HEK293 (cell line): Measurements from ENCODE around the gene CTBP2.
A peak's percentile ranks its signal among the peaks of the same experiment; 100 is the strongest.

Source experiments
- CTCF ChIA-PET: fragments of 350-600 bp; formaldehyde crosslinking; extraction: SDS; loops from one replicate; lab custom pipeline; 2021; ENCODE audit warnings: antibody characterized with exemption; lab: Yijun Ruan, JAX
- POLR2A ChIA-PET: fragments of 300-600 bp; formaldehyde crosslinking; extraction: SDS; loops from one replicate; lab custom pipeline; 2020; ENCODE audit warnings: antibody characterized with exemption, inconsistent platforms; lab: Yijun Ruan, JAX
- H3K27ac ChIP-seq: fragments of 200-500 bp; sonication (Bioruptor generic); 2 replicates; pipeline ENCODE4 v1.5.1; 2014; ENCODE audit warnings: low read depth, low read length, control low read depth, inconsistent platforms; ENCODE audit errors: extremely low read depth
- H3K36me3 ChIP-seq, 2 experiments: fragments of 200-500 bp in 1 of 2; sonication (Bioruptor generic) in 1 of 2; 1 replicate in 1 of 2; 2 replicates in 1 of 2; pipeline ENCODE4 v1.5.1; 2014 to 2017; ENCODE audit warnings: inconsistent platforms in 2 of 2, low read length in 2 of 2; ENCODE audit not compliant: control insufficient read depth in 2 of 2, insufficient read depth in 1 of 2
- H3K4me1 ChIP-seq: fragments of 200-500 bp; sonication (Bioruptor generic); 2 replicates; pipeline ENCODE4 v1.5.1; 2014; ENCODE audit warnings: mild to moderate bottlenecking, low read length, inconsistent platforms; ENCODE audit not compliant: control insufficient read depth, insufficient read depth
- H3K4me3 ChIP-seq: 2 replicates; pipeline ENCODE4 v1.5.1; 2011; ENCODE audit warnings: low read depth, mild to moderate bottlenecking, control low read depth, low read length, moderate library complexity
- H3K9me3 ChIP-seq: fragments of 200-500 bp; sonication (Bioruptor generic); 2 replicates; pipeline ENCODE4 v1.5.1; 2014; ENCODE audit warnings: low read depth, low read length, inconsistent platforms; ENCODE audit not compliant: control insufficient read depth, insufficient read depth
- BCL6B ChIP-seq: fragments of 450-650 bp; formaldehyde crosslinking; IDR thresholded peaks from 2 replicates; pipeline ENCODE4 v1.5.1; 2017; ENCODE audit warnings: missing biosample characterization, missing genetic modification characterization
- TCF7L2 ChIP-seq: IDR thresholded peaks from 2 replicates; pipeline ENCODE4 v1.6.1; 2011; ENCODE audit warnings: low read depth, mild to moderate bottlenecking, inconsistent platforms, low read length, moderate library complexity, borderline replicate concordance
- ZBTB11 ChIP-seq: fragments of 450-650 bp; formaldehyde crosslinking; conservative IDR thresholded peaks from 2 replicates; pipeline ENCODE4 v1.5.1; 2016; ENCODE audit warnings: low read depth, missing biosample characterization, missing genetic modification characterization
- ZFP41 ChIP-seq: fragments of 450-650 bp; formaldehyde crosslinking; IDR thresholded peaks from 2 replicates; pipeline ENCODE4 v1.5.1; 2016; ENCODE audit warnings: missing biosample characterization, missing genetic modification characterization, borderline replicate concordance
- ZNF133 ChIP-seq: fragments of 450-650 bp; formaldehyde crosslinking; IDR thresholded peaks from 2 replicates; pipeline ENCODE4 v1.5.1; 2016; ENCODE audit warnings: missing biosample characterization, missing genetic modification characterization
- ZNF138 ChIP-seq: fragments of 450-650 bp; formaldehyde crosslinking; IDR thresholded peaks from 2 replicates; pipeline ENCODE4 v1.5.1; 2016; ENCODE audit warnings: missing biosample characterization, missing genetic modification characterization, borderline replicate concordance
- ZNF175 ChIP-seq: fragments of 450-650 bp; formaldehyde crosslinking; IDR thresholded peaks from 2 replicates; pipeline ENCODE4 v1.5.1; 2016; ENCODE audit warnings: missing biosample characterization, missing genetic modification characterization
- ZNF184 ChIP-seq: fragments of 450-650 bp; IDR thresholded peaks from 2 replicates; pipeline ENCODE4 v1.5.1; 2018; ENCODE audit warnings: missing biosample characterization, mild to moderate bottlenecking, missing genetic modification characterization
- ZNF341 ChIP-seq: fragments of 450-650 bp; formaldehyde crosslinking; IDR thresholded peaks from 2 replicates; pipeline ENCODE4; 2016; ENCODE audit warnings: low read depth, missing biosample characterization, missing genetic modification characterization
- ZNF433 ChIP-seq: fragments of 450-650 bp; formaldehyde crosslinking; IDR thresholded peaks from 2 replicates; pipeline ENCODE4 v1.5.1; 2016; ENCODE audit warnings: missing biosample characterization, missing genetic modification characterization, low read depth
- ZNF48 ChIP-seq: fragments of 450-650 bp; formaldehyde crosslinking; IDR thresholded peaks from 2 replicates; pipeline ENCODE4 v1.5.1; 2016; ENCODE audit warnings: missing biosample characterization, missing genetic modification characterization
- ZNF514 ChIP-seq: fragments of 450-650 bp; formaldehyde crosslinking; IDR thresholded peaks from 2 replicates; pipeline ENCODE4 v1.5.1; 2016; ENCODE audit warnings: missing biosample characterization, missing genetic modification characterization
- ZNF571 ChIP-seq: fragments of 450-650 bp; formaldehyde crosslinking; IDR thresholded peaks from 2 replicates; pipeline ENCODE4 v1.5.0; 2017; ENCODE audit warnings: missing biosample characterization, missing genetic modification characterization
- ZNF596 ChIP-seq: fragments of 450-650 bp; IDR thresholded peaks from 2 replicates; pipeline ENCODE4 v1.5.0; 2018; ENCODE audit warnings: missing biosample characterization, mild to moderate bottlenecking, missing genetic modification characterization, moderate library complexity
- ZNF621 ChIP-seq: fragments of 450-650 bp; formaldehyde crosslinking; IDR thresholded peaks from 2 replicates; pipeline ENCODE4 v1.5.1; 2017; ENCODE audit warnings: missing biosample characterization, missing genetic modification characterization
- ZNF677 ChIP-seq: fragments of 450-650 bp; IDR thresholded peaks from 2 replicates; pipeline ENCODE4 v1.5.0; 2018; ENCODE audit warnings: missing biosample characterization, mild to moderate bottlenecking, missing genetic modification characterization, moderate library complexity
- ZNF707 ChIP-seq: fragments of 450-650 bp; formaldehyde crosslinking; IDR thresholded peaks from 2 replicates; pipeline ENCODE4 v1.5.1; 2016; ENCODE audit warnings: missing biosample characterization, missing genetic modification characterization
- ZNF776 ChIP-seq: fragments of 450-650 bp; formaldehyde crosslinking; IDR thresholded peaks from 2 replicates; pipeline ENCODE4 v1.5.0; 2017; ENCODE audit warnings: missing biosample characterization, missing genetic modification characterization, borderline replicate concordance
- ZNF792 ChIP-seq: fragments of 450-650 bp; formaldehyde crosslinking; IDR thresholded peaks from 2 replicates; pipeline ENCODE4 v1.5.1; 2016; ENCODE audit warnings: missing biosample characterization, missing genetic modification characterization
- TF ChIP-seq, protein P1 (sequence below): fragments of 450-650 bp; IDR thresholded peaks from 2 replicates; pipeline ENCODE4 v1.5.1; 2018; ENCODE audit warnings: missing biosample characterization, missing genetic modification characterization
- TF ChIP-seq, protein P2 (sequence below): fragments of 450-650 bp; formaldehyde crosslinking; IDR thresholded peaks from 2 replicates; pipeline ENCODE4 v1.5.1; 2016; ENCODE audit warnings: missing biosample characterization, missing genetic modification characterization, borderline replicate concordance

Gene CTBP2

GRCh38 chr10:125062227-125062913 lies 98.0 kb downstream of the CTBP2 start:
- H3K4me3 ChIP-seq: no peak overlapping the region
- CTCF ChIA-PET: interaction anchor here (0.5 to 0.8 kb wide), 2 partner anchors 11 to 14 kb away, joined by 3 to 5 read pairs; no protein-coding TSS in a partner anchor
- peaks cover 21% of the 10 kb centered on the region for H3K4me1 ChIP-seq
- TF ChIP-seq, protein P1, sequence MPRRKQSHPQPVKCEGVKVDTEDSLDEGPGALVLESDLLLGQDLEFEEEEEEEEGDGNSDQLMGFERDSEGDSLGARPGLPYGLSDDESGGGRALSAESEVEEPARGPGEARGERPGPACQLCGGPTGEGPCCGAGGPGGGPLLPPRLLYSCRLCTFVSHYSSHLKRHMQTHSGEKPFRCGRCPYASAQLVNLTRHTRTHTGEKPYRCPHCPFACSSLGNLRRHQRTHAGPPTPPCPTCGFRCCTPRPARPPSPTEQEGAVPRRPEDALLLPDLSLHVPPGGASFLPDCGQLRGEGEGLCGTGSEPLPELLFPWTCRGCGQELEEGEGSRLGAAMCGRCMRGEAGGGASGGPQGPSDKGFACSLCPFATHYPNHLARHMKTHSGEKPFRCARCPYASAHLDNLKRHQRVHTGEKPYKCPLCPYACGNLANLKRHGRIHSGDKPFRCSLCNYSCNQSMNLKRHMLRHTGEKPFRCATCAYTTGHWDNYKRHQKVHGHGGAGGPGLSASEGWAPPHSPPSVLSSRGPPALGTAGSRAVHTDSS: no peak
- TF ChIP-seq ZNF184 (tag by site-specific recombination): no peak
- TF ChIP-seq ZBTB11: no peak
- no peak for TF ChIP-seq ZNF433 (tag by site-specific recombination)
- no peak for TF ChIP-seq ZNF133
- no peak for TF ChIP-seq ZNF571
- no peak for TF ChIP-seq ZNF677 (tag by site-specific recombination)
- TF ChIP-seq BCL6B (tag by site-specific recombination): no peak
- no peak for TF ChIP-seq ZNF596
- no peak for TF ChIP-seq ZNF776 (tag by site-specific recombination)
- TF ChIP-seq ZNF175 (tag by site-specific recombination): no peak
- no peak for TF ChIP-seq ZNF621 (tag by site-specific recombination)
- no peak for TF ChIP-seq ZNF792 (tag by site-specific recombination)
- TF ChIP-seq TCF7L2: no peak
- no peak for TF ChIP-seq ZNF707 (tag by site-specific recombination)
- H3K27ac ChIP-seq: no peak overlapping the region
- H3K36me3 ChIP-seq: peaks cover 0 to 18% of the 10 kb centered on the region in 2 experiments; a peak in 1 of 3 replicates
- POLR2A ChIA-PET: no interaction called here
- no peaks in the 10 kb centered on the region for H3K9me3 ChIP-seq

DNA sequence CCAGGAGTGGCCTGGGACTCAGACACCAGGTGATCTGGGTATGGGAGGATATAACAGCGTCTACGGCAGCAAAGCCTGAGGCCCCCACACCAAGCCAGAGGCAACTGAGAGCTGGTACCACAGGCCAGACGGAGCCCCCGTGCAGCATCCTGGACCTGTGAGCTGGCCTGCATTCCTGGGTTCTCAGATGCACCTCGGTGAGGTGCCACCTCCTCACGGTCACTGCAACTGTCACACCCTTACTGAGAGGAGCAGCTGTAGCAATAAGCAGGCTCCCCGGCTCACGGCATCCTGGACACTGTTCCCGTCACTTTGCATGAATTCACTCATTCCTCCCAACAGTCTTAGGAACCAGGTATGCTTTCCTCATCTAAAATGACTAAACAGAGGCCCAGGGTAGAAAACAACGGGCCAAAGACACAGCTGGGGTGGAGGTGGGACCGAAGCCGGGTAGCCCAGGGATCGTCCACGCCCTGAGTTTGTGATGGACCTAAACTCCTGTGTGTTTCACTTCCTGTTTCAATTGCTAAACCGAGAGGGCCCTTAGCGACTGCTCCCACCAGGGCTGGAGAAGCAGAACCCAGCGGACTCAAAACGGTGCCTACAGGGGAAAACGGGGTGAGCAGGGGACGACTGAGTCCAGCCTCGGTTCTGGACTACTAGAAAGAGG lies 98.7 kb downstream of the CTBP2 start:
- ChIA-PET CTCF (interaction anchor here (0.5 to 1.8 kb wide), 7 partner anchors 12 to 269 kb away, joined by 3 to 16 read pairs (median 3); no protein-coding TSS in a partner anchor), POLR2A (interaction anchor here (0.5 kb wide), 1 partner anchor 16 kb away, joined by 3 read pairs; no protein-coding TSS in a partner anchor)
- no peak for TF ChIP-seq ZFP41 (tag by site-specific recombination)
- TF ChIP-seq ZNF138 (tag by site-specific recombination): no peak
- TF ChIP-seq ZNF514: no peak
- TF ChIP-seq ZNF341 (tag by site-specific recombination): 0 out of 2 replicates have a peak, but pooled peaks have one; percentile 0
- TF ChIP-seq ZNF48 (tag by site-specific recombination): no peak
- TF ChIP-seq, protein P2, sequence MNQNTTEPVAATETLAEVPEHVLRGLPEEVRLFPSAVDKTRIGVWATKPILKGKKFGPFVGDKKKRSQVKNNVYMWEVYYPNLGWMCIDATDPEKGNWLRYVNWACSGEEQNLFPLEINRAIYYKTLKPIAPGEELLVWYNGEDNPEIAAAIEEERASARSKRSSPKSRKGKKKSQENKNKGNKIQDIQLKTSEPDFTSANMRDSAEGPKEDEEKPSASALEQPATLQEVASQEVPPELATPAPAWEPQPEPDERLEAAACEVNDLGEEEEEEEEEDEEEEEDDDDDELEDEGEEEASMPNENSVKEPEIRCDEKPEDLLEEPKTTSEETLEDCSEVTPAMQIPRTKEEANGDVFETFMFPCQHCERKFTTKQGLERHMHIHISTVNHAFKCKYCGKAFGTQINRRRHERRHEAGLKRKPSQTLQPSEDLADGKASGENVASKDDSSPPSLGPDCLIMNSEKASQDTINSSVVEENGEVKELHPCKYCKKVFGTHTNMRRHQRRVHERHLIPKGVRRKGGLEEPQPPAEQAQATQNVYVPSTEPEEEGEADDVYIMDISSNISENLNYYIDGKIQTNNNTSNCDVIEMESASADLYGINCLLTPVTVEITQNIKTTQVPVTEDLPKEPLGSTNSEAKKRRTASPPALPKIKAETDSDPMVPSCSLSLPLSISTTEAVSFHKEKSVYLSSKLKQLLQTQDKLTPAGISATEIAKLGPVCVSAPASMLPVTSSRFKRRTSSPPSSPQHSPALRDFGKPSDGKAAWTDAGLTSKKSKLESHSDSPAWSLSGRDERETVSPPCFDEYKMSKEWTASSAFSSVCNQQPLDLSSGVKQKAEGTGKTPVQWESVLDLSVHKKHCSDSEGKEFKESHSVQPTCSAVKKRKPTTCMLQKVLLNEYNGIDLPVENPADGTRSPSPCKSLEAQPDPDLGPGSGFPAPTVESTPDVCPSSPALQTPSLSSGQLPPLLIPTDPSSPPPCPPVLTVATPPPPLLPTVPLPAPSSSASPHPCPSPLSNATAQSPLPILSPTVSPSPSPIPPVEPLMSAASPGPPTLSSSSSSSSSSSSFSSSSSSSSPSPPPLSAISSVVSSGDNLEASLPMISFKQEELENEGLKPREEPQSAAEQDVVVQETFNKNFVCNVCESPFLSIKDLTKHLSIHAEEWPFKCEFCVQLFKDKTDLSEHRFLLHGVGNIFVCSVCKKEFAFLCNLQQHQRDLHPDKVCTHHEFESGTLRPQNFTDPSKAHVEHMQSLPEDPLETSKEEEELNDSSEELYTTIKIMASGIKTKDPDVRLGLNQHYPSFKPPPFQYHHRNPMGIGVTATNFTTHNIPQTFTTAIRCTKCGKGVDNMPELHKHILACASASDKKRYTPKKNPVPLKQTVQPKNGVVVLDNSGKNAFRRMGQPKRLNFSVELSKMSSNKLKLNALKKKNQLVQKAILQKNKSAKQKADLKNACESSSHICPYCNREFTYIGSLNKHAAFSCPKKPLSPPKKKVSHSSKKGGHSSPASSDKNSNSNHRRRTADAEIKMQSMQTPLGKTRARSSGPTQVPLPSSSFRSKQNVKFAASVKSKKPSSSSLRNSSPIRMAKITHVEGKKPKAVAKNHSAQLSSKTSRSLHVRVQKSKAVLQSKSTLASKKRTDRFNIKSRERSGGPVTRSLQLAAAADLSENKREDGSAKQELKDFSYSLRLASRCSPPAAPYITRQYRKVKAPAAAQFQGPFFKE (tag by site-specific recombination): no peak
- H3K36me3 ChIP-seq: peaks cover 0 to 16% of the 10 kb centered on the region in 2 experiments; a peak in 1 of 3 replicates
- H3K9me3 ChIP-seq: no peaks in the 10 kb centered on the region
- no peak overlapping the region for H3K27ac ChIP-seq
- no peak overlapping the region for H3K4me3 ChIP-seq
- H3K4me1 ChIP-seq: peaks cover 27% of the 10 kb centered on the region
